ENCODE data around the gene NUP98.

GRCh38 chr11:3796346-3796745 lies 1.0 kb downstream of the NUP98 start:
- TF ChIP-seq CTCF (IDR thresholded peaks at IDR 0.05) (no peak), POLR2A (IDR thresholded peaks at IDR 0.05) (no peak)

Data from uterus (tissue), 2 donors.